Measurements from ENCODE around the gene GPR63. TPM values are rescaled to one million over a fixed set of nuclear protein-coding genes. Genes with fewer than 3 reads are reported as not detected.

The GPR63 gene
- total and polyA plus RNA-seq, 2 experiments from 2014 or later = 1.7 TPM; not detected in 1

- Histone ChIP-seq H3K4me1 (ENCODE audit: low read depth) (no peaks in the 10 kb centered on the region), H3K27ac (no peak overlapping the region), H3K9me3 (ENCODE audit: low read depth) (no peaks in the 10 kb centered on the region), H3K4me3 (no peak overlapping the region), H3K27me3 (peaks cover 12% of the 10 kb centered on the region), H3K36me3 (no peaks in the 10 kb centered on the region)
- TF ChIP-seq CTCF (IDR thresholded peaks at IDR 0.05; ENCODE audit: low read depth, low read length) = no peak
- DNase-seq (ENCODE audit: low read depth in 1 of 2, low spot score in 1 of 2) = no peak
Measured at GRCh38 chr6:96841345-96841744, 4.1 kb upstream of the GPR63 start.

- TF ChIP-seq CTCF (IDR thresholded peaks at IDR 0.05; ENCODE audit: low read depth, low read length) = no peak
- H3K9me3 ChIP-seq (ENCODE audit: low read depth) = no peaks in the 10 kb centered on the region
- peak overlapping the region; percentile 94 for H3K4me3 ChIP-seq
- peak; percentile 24 to 25 for DNase-seq (ENCODE audit: low read depth in 1 of 2, low spot score in 1 of 2)
- H3K27ac ChIP-seq = no peak overlapping the region
- peaks cover 26% of the 10 kb centered on the region for H3K27me3 ChIP-seq
- no peaks in the 10 kb centered on the region for H3K4me1 ChIP-seq (ENCODE audit: low read depth)
- H3K36me3 ChIP-seq = no peaks in the 10 kb centered on the region
Measured at GRCh38 chr6:96836631-96837080, 621 bp downstream of the GPR63 start.

GRCh38 chr6:96834070-96834469 is 3.2 kb downstream of the GPR63 start:
- Histone ChIP-seq H3K27ac (no peak overlapping the region), H3K4me3 (no peak overlapping the region)
- no peak for TF ChIP-seq CTCF (IDR thresholded peaks at IDR 0.05; ENCODE audit: low read depth, low read length)

GRCh38 chr6:96832780-96833179 is 4.5 kb downstream of the GPR63 start:
- no peak for TF ChIP-seq CTCF (IDR thresholded peaks at IDR 0.05; ENCODE audit: low read depth, low read length)
- no peak for DNase-seq (ENCODE audit: low read depth in 1 of 2, low spot score in 1 of 2)
- no peak overlapping the region for H3K27ac ChIP-seq
- no peaks in the 10 kb centered on the region for H3K9me3 ChIP-seq (ENCODE audit: low read depth)
- H3K4me3 ChIP-seq = no peak overlapping the region
- H3K36me3 ChIP-seq = no peaks in the 10 kb centered on the region
- H3K4me1 ChIP-seq (ENCODE audit: low read depth) = no peaks in the 10 kb centered on the region
- peaks cover 19% of the 10 kb centered on the region for H3K27me3 ChIP-seq

More at GRCh38 chr6:96834070-96834469, 3.2 kb downstream of the GPR63 start:
- no peaks in the 10 kb centered on the region for H3K36me3 ChIP-seq
- no peaks in the 10 kb centered on the region for H3K4me1 ChIP-seq (ENCODE audit: low read depth)
- peaks cover 26% of the 10 kb centered on the region for H3K27me3 ChIP-seq
- DNase-seq (ENCODE audit: low read depth in 1 of 2, low spot score in 1 of 2) = no peak
- no peaks in the 10 kb centered on the region for H3K9me3 ChIP-seq (ENCODE audit: low read depth)

- Histone ChIP-seq H3K27me3 (no peaks in the 10 kb centered on the region), H3K27ac (no peak overlapping the region), H3K36me3 (no peaks in the 10 kb centered on the region), H3K9me3 (ENCODE audit: low read depth) (no peaks in the 10 kb centered on the region), H3K4me3 (no peak overlapping the region), H3K4me1 (ENCODE audit: low read depth) (no peaks in the 10 kb centered on the region)
- TF ChIP-seq CTCF (IDR thresholded peaks at IDR 0.05; ENCODE audit: low read depth, low read length) = no peak
- no peak for DNase-seq (ENCODE audit: low read depth in 1 of 2, low spot score in 1 of 2)
Measured at GRCh38 chr6:96826865-96827264, 10.4 kb downstream of the GPR63 start.

GRCh38 chr6:96823743-96824142 is 13.5 kb downstream of the GPR63 start:
- Histone ChIP-seq H3K27me3 (no peaks in the 10 kb centered on the region), H3K36me3 (no peaks in the 10 kb centered on the region), H3K4me3 (no peak overlapping the region), H3K9me3 (ENCODE audit: low read depth) (no peaks in the 10 kb centered on the region), H3K27ac (no peak overlapping the region), H3K4me1 (ENCODE audit: low read depth) (no peaks in the 10 kb centered on the region)
- no peak for TF ChIP-seq CTCF (IDR thresholded peaks at IDR 0.05; ENCODE audit: low read depth, low read length)
- DNase-seq (ENCODE audit: low read depth in 1 of 2, low spot score in 1 of 2) = no peak

All from cardiac muscle cell (in vitro differentiated cells and primary cell).